MCF 10A (cell line): ENCODE results near the gene PCDH8. TPM values are rescaled to one million over a fixed set of nuclear protein-coding genes. Genes with fewer than 3 reads are reported as not detected.

Experiments
- BruUV-seq: library from RNA; stranded (reverse); fragments of 400-500 nt; replicated peaks from 2 replicates; lab custom pipeline; 2021; lab: Mats Ljungman, UMichigan
- CTCF ChIA-PET: fragments of 300-600 bp; sonication (Branson Sonifier 250); formaldehyde crosslinking; extraction: SDS; loops from one replicate; lab custom pipeline; 2021; ENCODE audit warnings: antibody characterized with exemption, inconsistent platforms; lab: Yijun Ruan, JAX
- POLR2A ChIA-PET: fragments of 300-600, 350-650 bp; sonication (Branson Sonifier 250); formaldehyde crosslinking; extraction: SDS; loops from one replicate; lab custom pipeline; 2020; ENCODE audit warnings: antibody characterized with exemption, inconsistent platforms; lab: Yijun Ruan, JAX
- DNase-seq: peaks from one replicate; pipeline ENCODE4 v3.0.0-alpha.2; 2018; ENCODE audit not compliant: unreplicated experiment
- H3K27ac Mint-ChIP-seq: one replicate; pipeline ENCODE4 v1.8.0; 2022; ENCODE audit warnings: mild to moderate bottlenecking, low read depth, mixed read lengths; ENCODE audit not compliant: unreplicated experiment
- H3K27me3 Mint-ChIP-seq: one replicate; pipeline ENCODE4 v1.8.0; 2022; ENCODE audit warnings: mixed read lengths; ENCODE audit not compliant: insufficient read depth, unreplicated experiment
- H3K36me3 Mint-ChIP-seq: one replicate; pipeline ENCODE4 v1.8.0; 2022; ENCODE audit warnings: mild to moderate bottlenecking, moderate library complexity, mixed read lengths; ENCODE audit not compliant: insufficient read depth, unreplicated experiment
- H3K4me1 Mint-ChIP-seq: one replicate; pipeline ENCODE4 v1.8.0; 2022; ENCODE audit warnings: mixed read lengths; ENCODE audit not compliant: insufficient read depth, unreplicated experiment
- H3K4me3 Mint-ChIP-seq: one replicate; pipeline ENCODE4 v1.8.0; 2022; ENCODE audit warnings: mild to moderate bottlenecking, moderate library complexity, mixed read lengths; ENCODE audit not compliant: unreplicated experiment
- H3K9me3 Mint-ChIP-seq: one replicate; pipeline ENCODE4 v1.8.0; 2022; ENCODE audit warnings: mixed read lengths; ENCODE audit not compliant: unreplicated experiment
- intact Hi-C: fragments of 100-400 bp; cut with micrococcal nuclease; formaldehyde crosslinking; loops from 2 replicates; pipeline ENCODE4 v1.14.1; 2022
- total RNA-seq: library from RNA; stranded (reverse); gene quantifications from 2 replicates; pipeline ENCODE4 v1.2.3, GENCODE V29; 2022
- TF ChIP-seq, protein P1 (sequence below): fragments of 200-600 bp; IDR thresholded peaks from one replicate; pipeline ENCODE4 v1.8.0; 2022; ENCODE audit warnings: antibody characterized with exemption, mild to moderate bottlenecking; ENCODE audit not compliant: unreplicated experiment

PCDH8 gene
- total RNA-seq, 1 experiment from 2014 or later, result not detected

DNA sequence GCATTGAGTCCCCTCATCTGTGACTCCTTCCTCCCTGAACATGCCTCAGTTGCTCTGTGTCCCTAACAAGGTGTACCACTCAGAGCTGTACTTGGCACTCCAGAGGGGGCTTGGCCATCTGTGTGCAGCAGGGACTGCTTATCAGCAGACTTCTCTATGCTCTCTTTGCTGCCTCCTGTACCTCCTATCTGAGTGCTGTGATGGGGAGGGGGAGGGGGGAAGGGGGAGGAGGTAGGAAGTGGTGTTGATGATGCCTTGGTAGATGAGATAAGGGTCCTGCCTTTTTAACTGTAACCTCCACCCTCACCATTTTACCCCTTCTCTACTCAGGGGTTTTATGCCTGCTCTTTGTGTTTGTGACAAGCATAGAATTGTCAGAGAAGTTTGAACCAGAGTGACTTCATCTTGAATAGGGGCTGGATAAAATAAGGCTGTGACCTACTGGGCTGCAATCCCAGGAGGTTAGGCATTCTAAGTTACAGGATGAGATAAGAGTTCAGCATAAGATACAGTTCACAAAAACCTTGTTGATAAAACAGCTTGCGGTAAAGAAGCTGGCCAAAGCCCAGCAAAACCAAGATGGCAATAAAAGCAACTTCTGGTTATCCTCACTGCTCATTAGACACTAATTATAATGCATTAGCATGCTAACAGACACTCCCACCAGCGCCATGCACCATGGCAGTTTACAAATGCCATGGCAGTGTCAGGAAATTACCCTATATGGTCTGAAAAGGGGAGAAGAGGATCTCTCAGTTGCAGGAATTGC lies 13.2 kb downstream of the PCDH8 start:
- POLR2A ChIA-PET, result no interaction called here
- H3K27ac Mint-ChIP-seq, result no peak overlapping the region
- H3K27me3 Mint-ChIP-seq, result peaks cover 80% of the 10 kb centered on the region

DNA sequence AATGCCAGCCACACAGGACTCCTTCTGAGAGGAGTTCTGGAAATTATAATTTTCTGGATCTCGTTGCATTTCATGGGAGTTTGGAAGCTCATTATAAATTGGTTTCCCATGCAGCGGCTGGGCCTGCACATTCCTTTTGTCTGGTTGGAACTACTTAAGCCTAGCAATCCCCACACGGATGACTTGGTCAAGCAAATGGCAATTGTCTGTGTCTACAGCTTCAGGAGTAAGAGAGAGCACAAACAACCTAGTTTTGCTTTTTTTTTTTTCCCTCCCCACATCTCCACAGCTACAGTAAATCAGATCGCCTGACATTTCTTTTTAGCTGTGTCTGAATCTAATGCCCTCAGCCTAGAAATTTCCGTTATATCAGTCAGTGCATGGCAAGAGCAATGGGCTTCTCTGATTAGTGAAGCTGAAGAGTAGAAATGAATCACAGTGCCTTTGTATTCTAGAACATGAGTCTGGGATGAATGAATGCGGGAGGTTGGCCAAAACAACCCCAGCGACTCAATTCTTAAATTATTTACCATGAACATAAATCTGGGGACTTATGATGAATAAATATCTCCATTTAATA lies 15.1 kb downstream of the PCDH8 start:
- intact Hi-C loops, result no loop called here
- H3K4me3 Mint-ChIP-seq, result no peak overlapping the region

More for the DNA sequence above, 13.2 kb downstream of the PCDH8 start:
- Mint-ChIP-seq H3K4me1 (peaks cover 6% of the 10 kb centered on the region), H3K4me3 (no peak overlapping the region), H3K9me3 (no peaks in the 10 kb centered on the region), H3K36me3 (no peaks in the 10 kb centered on the region)
- CTCF ChIA-PET, result interaction anchor here (0.7 to 1.7 kb wide), 2 partner anchors 33 to 133 kb away, joined by 4 to 6 read pairs; no protein-coding TSS in a partner anchor
- no TSS peak for BruUV-seq
- TF ChIP-seq, protein P1, sequence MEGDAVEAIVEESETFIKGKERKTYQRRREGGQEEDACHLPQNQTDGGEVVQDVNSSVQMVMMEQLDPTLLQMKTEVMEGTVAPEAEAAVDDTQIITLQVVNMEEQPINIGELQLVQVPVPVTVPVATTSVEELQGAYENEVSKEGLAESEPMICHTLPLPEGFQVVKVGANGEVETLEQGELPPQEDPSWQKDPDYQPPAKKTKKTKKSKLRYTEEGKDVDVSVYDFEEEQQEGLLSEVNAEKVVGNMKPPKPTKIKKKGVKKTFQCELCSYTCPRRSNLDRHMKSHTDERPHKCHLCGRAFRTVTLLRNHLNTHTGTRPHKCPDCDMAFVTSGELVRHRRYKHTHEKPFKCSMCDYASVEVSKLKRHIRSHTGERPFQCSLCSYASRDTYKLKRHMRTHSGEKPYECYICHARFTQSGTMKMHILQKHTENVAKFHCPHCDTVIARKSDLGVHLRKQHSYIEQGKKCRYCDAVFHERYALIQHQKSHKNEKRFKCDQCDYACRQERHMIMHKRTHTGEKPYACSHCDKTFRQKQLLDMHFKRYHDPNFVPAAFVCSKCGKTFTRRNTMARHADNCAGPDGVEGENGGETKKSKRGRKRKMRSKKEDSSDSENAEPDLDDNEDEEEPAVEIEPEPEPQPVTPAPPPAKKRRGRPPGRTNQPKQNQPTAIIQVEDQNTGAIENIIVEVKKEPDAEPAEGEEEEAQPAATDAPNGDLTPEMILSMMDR, result no peak
- DNase-seq, result no peak
- intact Hi-C loops, result no loop called here

DNA sequence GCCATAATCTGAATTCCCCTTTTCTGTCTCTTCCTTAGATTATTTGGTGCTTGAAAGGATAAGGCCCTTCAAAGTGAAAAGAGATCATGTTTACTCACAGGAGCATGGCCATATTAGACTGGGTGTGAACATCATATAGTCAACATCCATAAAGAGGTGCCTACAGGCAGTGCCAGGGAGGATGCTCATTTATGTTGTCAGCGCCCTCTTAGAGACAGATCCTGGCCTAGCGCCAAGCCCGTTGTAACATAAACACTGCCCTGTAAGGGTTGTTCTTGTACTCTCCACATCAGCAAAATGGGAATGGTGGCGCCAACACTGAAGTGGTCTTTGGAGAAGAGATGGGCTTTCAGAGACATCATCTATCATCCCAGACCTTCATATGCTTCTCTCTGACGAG lies 16.1 kb downstream of the PCDH8 start:
- no peaks in the 10 kb centered on the region for H3K36me3 Mint-ChIP-seq
- TF ChIP-seq, protein P1, result no peak
- peaks cover 6% of the 10 kb centered on the region for H3K4me1 Mint-ChIP-seq
- peak; percentile 31 for DNase-seq
- ChIA-PET POLR2A (no interaction called here), CTCF (no interaction called here)
- peaks cover 51% of the 10 kb centered on the region for H3K27me3 Mint-ChIP-seq
- intact Hi-C loops, result no loop called here
- H3K9me3 Mint-ChIP-seq, result no peaks in the 10 kb centered on the region
- H3K4me3 Mint-ChIP-seq, result no peak overlapping the region
- BruUV-seq, result no TSS peak
- H3K27ac Mint-ChIP-seq, result no peak overlapping the region

More for the DNA sequence above, 15.1 kb downstream of the PCDH8 start:
- H3K27ac Mint-ChIP-seq, result no peak overlapping the region
- no TSS peak for BruUV-seq
- CTCF ChIA-PET, result no interaction called here
- H3K36me3 Mint-ChIP-seq, result no peaks in the 10 kb centered on the region
- H3K4me1 Mint-ChIP-seq, result peaks cover 6% of the 10 kb centered on the region
- POLR2A ChIA-PET, result no interaction called here
- TF ChIP-seq, protein P1, result no peak
- H3K9me3 Mint-ChIP-seq, result no peaks in the 10 kb centered on the region
- peaks cover 62% of the 10 kb centered on the region for H3K27me3 Mint-ChIP-seq
- no peak for DNase-seq

DNA sequence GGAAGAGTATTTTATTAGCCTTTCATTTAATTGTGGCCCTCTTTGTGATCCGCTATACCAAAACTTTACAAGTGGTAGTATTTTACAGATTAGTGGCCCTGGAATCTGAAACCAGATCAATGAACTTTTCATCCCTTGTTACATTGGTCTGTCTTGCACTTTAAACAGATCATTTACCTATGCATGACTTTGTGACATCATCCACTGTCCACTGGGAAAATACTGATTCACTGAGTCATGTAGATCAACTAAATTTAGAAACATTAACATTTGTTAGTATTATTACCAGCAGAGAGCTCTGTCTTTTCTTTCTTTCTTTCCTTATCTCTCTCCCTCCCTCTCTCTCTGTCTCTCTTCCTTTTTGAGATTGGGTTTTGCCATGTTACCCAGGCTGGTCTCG lies 17.5 kb downstream of the PCDH8 start:
- H3K27me3 Mint-ChIP-seq, result peaks cover 38% of the 10 kb centered on the region
- ChIA-PET CTCF (no interaction called here), POLR2A (interaction anchor here (0.6 kb wide), 1 partner anchor 94 kb away, joined by 3 read pairs; no protein-coding TSS in a partner anchor)
- TF ChIP-seq, protein P1, result no peak
- DNase-seq, result peak; percentile 21
- H3K4me1 Mint-ChIP-seq, result peaks cover 6% of the 10 kb centered on the region
- H3K27ac Mint-ChIP-seq, result no peak overlapping the region
- BruUV-seq, result no TSS peak
- H3K9me3 Mint-ChIP-seq, result no peaks in the 10 kb centered on the region
- H3K36me3 Mint-ChIP-seq, result no peaks in the 10 kb centered on the region
- H3K4me3 Mint-ChIP-seq, result no peak overlapping the region
- intact Hi-C loops, result no loop called here
